T-helper 1 cell (primary cell): ENCODE results near the gene B3GALT5.
A peak's percentile ranks its signal among the peaks of the same experiment; 100 is the strongest.
"Not testable (repeated sequence)": the region's sequence is repeated elsewhere in the genome, so short reads cannot be mapped to it uniquely, and the experiment has no call there.

ENCODE experiments used
- DNase-seq, 5 donors: peaks; one replicate each; pipeline ENCODE4 v3.0.0-alpha.2; 2012 to 2020

B3GALT5 gene

GRCh38 chr21:39669485-39669884 lies 56.7 kb downstream of the B3GALT5 start:
- no peak for DNase-seq

GRCh38 chr21:39669976-39670661 lies 57.4 kb downstream of the B3GALT5 start:
- no peak for DNase-seq

- DNase-seq = no peak
These were observed 58.0 kb downstream of the B3GALT5 start for GRCh38 chr21:39670701-39671100.

- no peak for DNase-seq
These were observed 59.2 kb downstream of the B3GALT5 start for GRCh38 chr21:39671986-39672385.

- DNase-seq = no peak
These were observed 60.4 kb downstream of the B3GALT5 start for GRCh38 chr21:39673163-39673562.

- DNase-seq = no peak
These were observed 61.0 kb downstream of the B3GALT5 start for GRCh38 chr21:39673736-39674135.

- DNase-seq = no peak
These were observed 62.1 kb downstream of the B3GALT5 start for GRCh38 chr21:39674801-39675200.

GRCh38 chr21:39675590-39675989 lies 62.9 kb downstream of the B3GALT5 start:
- no peak for DNase-seq

- DNase-seq = peak in 1 of 5 donors; percentile 2
These were observed 63.4 kb downstream of the B3GALT5 start for GRCh38 chr21:39675993-39676661.

- no peak for DNase-seq
These were observed 67.5 kb downstream of the B3GALT5 start for GRCh38 chr21:39680216-39680615.

GRCh38 chr21:39681257-39681656 lies 68.5 kb downstream of the B3GALT5 start:
- DNase-seq = no peak

GRCh38 chr21:39681845-39682244 lies 69.1 kb downstream of the B3GALT5 start:
- no peak for DNase-seq

GRCh38 chr21:39685236-39685635 lies 72.5 kb downstream of the B3GALT5 start:
- DNase-seq = no peak

GRCh38 chr21:39685991-39686390 lies 73.3 kb downstream of the B3GALT5 start:
- no peak for DNase-seq

GRCh38 chr21:39686646-39687468 lies 74.1 kb downstream of the B3GALT5 start:
- no peak for DNase-seq

GRCh38 chr21:39688010-39688409 lies 75.3 kb downstream of the B3GALT5 start:
- DNase-seq = no peak

- DNase-seq = not testable (repeated sequence)
These were observed 77.1 kb downstream of the B3GALT5 start for GRCh38 chr21:39689860-39690259.

- no peak for DNase-seq
These were observed 77.7 kb downstream of the B3GALT5 start for GRCh38 chr21:39690454-39690853.

- DNase-seq = no peak
These were observed 82.0 kb downstream of the B3GALT5 start for GRCh38 chr21:39694750-39695149.

GRCh38 chr21:39696196-39696595 lies 83.5 kb downstream of the B3GALT5 start:
- DNase-seq = no peak

- no peak for DNase-seq
These were observed 83.9 kb downstream of the B3GALT5 start for GRCh38 chr21:39696618-39697017.

- no peak for DNase-seq
These were observed 87.6 kb downstream of the B3GALT5 start for GRCh38 chr21:39700318-39700717.

GRCh38 chr21:39703578-39703977 lies 90.8 kb downstream of the B3GALT5 start:
- no peak for DNase-seq

GRCh38 chr21:39705849-39706248 lies 93.1 kb downstream of the B3GALT5 start:
- no peak for DNase-seq
